GM04503 (cell line): ENCODE data around the gene FGD6.
"Not testable (repeated sequence)": the region's sequence is repeated elsewhere in the genome, so short reads cannot be mapped to it uniquely, and the experiment has no call there.

ENCODE experiments used
- DNase-seq: peaks from one replicate; pipeline ENCODE4 v3.0.0-alpha.2; 2012; ENCODE audit warnings: low read depth

The FGD6 gene

DNA sequence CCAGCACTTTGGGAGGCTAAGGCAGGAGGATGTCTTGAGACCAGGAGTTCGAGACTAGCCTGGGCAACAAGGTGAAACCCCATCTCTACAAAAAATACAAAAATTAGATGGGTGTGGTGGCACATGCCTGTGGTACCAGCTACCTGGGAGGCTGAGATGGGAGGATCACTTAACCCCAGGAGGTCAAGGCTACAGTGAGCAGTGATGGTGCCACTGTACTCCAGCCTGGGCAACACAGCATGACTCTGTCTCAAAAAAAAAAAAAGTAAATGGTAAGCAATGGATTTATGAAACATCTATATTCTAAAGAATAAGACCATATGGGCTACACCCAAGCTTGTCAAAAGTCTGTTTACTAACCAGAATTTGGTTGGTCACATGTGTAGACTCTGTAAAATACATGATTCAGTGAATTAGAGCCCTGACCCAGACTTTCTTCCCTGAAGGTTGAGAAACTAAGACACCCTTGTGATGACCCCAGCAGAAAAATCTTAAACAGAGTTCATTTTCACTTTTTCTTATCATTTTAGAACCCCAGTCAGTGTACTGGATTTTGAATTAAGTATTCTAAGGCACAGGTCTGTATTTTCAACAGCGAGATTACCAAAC, 12.1 kb downstream of the FGD6 start:
- DNase-seq: no peak

DNA sequence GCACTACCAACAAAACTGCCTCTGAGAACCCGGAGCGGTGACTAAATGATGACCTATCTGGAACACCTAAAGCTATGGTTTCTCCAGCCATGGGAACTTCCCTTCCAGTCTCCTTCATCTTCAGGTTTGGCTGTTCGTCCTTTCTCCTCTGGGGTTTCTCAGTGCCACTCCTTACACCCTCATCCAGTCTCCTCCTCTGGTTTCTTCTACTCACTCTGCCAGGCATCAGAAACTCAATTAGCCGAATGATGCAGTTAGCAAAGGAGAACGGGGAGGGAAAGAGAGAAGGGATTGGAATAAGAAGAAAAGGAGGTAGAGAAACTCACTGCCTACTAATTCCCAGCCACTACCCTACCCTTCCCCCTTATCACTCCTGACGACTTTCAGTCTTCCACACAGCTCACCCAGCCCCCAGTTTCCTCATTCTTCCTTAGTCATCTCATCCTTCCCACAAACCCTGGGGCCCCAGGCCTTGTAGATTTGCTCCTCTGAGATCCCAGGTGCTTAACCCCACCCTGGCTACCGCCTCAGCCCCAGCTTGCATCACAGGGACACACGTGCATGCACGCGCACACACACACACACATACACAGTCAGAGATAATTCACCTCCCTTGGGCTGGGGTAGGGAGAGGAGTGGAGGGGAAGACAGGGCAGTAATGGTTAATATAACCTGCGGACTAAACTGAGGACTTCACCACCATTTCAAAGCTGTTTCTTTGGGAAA, 13.0 kb downstream of the FGD6 start:
- DNase-seq: peak; percentile 54

DNA sequence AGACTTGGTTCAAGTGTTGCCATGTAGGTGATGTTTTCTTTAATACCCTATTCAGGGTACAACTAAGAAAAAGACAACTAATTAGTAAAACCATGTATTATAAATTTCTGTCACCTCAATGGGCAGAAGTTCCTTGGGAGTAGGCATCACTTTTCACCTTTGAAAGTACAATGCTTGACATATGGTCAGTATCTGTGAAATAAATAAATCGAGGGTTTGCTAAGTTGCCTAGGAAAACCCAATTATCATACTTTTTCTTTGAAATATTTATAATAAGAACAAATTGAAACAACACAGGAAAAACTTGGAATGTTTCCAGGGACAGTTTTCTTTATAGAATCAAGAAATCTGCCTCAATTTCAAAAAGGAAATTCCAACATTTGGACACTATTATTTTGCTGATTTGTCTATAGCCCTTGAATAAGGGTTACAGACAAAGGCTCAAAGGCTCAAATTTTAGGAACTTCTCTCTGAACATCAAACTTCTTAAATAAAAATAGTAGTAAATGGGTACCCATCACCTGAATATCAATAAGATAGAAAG, 13.7 kb downstream of the FGD6 start:
- no peak for DNase-seq

DNA sequence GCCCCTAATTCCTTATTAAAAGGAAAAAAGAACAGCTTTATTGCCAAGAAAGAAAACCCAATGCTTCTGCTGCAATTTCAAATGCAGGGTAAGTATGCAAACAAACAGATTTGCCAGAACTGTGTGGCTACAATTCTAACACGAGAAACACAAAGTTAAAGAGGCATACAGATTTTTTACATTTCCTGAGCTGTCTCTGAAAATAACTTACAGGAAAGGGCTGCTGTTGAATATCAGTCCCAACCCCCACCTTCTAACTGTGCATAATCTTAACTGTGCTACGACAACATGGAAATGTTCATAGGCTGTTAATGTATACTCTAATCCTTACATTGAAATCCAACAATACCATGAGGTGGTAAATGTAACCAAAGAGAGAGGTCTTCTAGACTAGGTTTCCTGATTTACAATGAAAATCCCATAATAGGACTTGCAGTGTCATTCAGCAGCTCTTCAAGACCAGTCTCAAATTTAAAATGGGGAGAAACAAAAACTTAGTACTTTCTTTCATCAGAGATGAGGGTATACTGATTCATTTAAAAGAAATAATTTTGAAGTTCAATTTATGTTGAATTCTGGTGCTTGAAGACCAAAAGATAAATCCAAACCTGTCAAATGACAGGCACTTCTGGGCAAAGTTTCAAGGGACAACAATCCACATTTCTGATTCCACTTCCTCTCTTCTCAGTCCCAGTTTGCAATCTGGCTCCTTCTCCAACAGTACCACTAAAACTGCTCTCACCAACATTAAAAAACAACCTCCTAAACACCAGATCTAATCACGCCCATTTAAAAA, 14.4 kb downstream of the FGD6 start:
- DNase-seq: no peak

DNA sequence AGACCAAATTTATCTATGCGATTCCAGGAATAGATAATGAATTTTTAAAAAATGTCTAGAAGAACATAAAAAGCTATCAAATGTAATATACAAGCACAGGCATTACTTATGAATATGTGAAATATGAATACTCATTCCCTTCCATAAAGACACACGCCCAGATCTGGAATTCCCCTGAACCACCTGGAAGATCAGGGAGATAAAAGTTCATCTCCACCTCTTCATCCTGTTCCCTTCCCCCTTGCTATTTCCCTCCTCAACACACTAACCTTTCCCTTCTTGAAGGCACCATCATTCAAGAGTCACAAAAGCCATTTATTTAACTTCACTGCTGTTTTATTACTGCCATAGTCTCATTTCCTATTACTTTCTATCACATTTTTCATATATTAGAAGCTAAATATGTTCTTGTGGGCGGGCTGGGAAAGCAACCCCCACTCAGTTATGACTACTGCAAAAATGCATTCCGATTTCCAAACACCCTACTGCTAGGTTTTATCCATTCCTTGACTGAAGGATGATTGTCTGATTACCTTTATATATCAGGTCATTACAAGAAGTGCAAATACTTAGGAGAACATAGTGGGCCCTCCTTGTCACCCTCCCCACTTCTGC, 16.1 kb downstream of the FGD6 start:
- no peak for DNase-seq

DNA sequence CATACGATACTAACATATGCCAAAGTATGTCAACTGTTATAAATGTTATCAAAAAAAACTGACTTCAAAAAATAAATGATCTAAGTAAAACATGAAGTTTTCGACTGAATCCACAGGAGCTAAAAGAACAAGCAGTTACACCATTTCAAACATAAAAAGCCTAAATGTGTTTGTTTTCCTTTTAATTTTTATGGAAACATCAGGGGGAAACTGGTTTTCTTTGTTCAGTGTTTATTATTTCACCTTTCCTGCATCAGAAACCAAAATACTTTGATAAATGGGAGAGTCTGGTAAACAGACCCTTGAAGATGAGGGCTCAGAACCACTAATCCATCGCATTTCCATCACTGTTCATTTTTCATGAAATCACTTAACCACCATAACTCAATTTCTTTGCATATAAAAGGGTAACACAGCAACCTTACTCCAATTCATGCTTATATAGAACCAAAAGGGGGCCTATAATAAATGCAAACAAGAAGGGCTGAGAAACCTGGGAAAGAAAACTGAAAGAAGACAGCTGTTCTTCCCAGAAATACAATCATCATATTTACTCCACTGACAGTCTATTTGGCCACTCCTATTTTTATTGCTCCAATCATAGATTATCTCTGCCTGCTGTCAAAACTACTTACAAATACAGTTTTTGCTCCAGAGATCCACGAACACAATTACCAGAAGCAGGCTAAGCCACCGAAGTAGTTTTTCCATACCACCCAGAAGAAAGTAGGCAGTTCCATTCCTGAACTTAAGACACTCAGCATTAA, 17.0 kb downstream of the FGD6 start:
- no peak for DNase-seq

DNA sequence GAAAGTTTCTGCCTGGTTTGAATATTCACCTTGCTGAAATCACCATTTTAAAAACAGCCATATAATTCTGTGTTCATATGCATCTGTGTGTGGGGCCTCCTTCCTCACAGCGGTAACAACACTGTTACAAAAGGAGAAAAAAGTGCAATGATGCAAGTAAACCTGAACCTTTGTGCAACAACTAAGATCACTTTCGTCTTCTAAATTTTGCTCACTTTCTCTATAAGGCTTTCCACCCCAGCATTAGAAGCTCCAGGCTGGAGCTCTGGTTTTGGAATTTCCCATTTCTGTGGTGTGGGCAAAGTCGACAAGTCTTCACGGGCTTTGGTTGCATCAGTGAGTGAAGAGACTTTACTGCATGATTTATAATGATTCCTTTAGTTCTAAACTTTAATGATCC, 18.4 kb downstream of the FGD6 start:
- no peak for DNase-seq

DNA sequence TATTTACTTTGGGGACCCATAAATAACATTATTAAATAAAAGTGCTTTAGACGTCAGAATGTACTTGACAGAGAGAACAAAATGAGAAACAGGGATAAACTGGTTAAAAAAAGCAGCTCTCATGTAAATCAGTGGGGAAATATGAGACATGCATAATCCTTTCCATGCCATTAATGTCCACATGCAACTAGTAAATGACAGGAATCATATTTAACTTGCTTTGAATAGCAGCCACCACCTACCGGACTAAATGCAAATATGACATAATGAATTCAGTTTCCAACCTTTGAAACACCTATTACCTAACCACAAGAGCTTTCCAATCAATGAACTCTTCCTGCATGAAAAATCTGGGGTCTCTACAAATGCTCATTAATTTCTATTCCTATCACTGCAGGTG, 19.6 kb downstream of the FGD6 start:
- DNase-seq: no peak

DNA sequence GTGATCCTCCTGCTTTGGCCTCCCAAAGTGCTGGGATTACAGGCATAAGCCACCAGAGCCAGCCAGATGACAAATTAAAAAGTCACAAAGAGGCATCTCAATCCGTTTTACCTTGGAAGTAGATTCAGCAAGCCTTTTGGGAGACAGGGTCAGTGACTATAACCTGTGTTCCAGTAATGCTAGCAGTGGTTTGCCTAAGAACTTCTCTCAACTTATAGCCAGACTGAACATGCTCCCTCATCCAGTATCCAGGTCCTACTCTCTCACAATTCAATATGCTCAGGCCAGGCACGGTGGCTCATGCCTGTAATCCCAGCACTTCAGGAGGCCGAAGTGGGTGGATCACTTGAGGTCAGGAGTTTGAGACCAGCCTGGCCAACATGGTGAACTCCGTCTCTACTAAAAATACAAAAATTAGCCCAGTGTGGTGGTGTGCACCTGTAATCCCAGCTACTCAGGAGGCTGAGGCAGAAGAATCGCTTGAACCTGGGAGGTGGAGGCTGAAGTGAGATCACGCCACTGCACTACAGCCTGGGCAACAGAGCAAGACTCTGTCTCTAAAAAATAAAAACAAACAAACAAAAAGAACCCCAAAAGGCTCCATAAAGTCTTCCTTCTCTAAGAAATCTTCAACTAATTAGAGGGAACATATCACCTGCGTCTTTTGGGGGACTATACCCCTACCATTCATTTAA, 20.2 kb downstream of the FGD6 start:
- not testable (repeated sequence) for DNase-seq

DNA sequence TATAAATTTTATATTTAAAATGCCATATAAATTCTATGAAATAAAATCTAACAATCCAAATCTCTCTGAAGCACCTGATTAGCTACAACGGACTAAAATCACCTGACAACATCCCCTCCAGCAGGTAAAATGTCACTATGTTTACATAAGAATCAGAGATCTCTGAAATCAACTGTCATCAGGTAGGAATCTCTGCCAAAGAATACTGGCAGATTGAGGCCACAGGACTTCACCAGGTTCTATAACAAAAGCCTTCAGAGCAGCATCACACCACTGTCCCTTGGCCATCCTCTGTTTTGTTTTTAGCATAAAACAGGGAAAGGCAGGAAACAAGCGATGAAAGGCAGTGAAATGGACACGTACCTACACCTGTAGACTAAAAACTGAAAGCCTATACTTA, 22.1 kb downstream of the FGD6 start:
- no peak for DNase-seq

DNA sequence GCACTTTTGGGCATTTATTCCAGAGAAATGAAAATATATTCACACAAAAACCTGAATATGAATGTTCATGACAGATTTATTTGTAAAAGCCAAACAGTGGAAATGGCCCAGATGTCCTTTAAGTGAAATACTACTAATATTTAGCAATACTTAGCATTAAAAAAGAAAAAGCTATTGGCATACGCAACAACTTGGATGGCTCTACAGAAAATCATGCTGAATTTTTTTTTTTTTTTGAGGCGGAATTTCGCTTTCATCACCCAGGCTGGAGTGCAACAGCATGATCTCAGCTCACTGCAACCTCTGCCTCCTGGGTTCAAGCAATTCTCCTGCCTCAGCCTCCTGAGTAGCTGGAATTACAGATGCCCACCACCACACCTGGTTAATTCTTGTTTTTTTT, 24.1 kb downstream of the FGD6 start:
- DNase-seq: no peak

DNA sequence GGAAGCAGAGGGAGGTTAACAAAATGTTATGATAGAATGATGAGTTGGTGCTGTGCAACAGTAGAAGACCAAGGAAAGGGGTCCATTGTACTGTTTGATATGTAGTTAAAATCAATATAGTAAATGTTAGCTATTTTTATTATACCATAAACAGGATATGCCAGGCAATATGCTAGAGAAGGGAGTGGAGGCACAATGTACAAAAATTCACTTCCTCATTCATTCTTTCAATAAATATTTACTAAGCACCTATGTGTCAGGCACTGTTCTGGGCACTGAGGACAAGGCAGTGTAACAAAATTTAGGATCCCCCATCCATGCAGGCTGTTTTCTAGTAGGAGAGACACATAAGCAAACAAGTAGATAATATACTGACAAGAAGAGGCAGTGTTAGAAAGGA, 25.0 kb downstream of the FGD6 start:
- DNase-seq: no peak

DNA sequence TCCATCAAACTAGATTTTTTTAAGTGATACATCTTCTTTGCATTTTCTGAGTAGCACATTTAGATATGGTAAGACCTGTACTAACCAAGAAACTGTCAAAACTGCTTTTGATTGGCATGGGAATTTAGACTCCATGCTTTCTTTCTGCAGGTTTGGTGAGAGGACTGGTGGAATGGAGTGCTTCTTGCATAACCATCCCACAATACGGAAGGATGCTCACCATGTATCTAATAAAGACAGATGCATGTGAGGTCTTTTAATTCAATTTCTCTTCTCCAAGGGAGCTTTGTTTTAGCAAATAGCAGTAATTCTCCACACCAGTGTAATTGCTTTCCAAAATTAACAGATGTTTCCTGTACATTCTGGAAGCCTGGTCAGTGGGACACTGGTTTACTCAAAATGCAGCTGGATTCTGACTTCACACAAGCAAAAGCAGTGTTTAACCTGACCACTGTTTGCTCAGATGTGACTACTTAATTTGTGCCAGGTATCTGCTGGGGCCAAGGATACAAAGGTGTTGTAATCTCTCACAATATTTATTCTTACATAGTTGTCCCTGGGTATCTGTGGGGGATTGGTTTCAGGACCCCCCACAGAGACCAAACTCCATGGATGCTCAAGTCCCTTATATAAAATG, 26.1 kb downstream of the FGD6 start:
- DNase-seq: no peak

DNA sequence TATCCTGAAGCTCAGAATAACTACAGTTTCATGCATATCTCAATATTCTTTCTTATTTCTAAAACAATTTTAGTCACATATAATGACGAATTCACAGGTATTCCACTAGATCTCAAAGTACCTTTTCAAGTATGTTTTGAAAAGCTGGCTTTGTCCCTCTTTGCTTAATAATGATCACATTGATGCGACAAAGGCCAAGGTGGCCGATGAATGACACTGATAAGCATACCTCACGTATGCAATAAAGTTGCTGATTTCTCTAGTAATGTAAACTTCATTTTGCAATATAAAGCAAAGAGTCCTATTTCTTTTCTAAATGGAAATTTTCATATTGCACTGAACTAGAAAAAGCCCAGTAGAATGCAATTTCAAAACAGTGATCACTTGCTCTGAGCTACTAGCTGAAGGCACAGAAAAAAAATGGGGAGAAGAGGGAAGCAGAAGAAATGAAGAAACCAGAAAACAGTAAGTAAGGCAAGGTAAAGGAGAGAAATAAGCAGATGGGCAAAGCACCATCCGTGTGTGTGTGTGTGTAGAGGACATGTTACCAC, 29.3 kb downstream of the FGD6 start:
- DNase-seq: no peak

DNA sequence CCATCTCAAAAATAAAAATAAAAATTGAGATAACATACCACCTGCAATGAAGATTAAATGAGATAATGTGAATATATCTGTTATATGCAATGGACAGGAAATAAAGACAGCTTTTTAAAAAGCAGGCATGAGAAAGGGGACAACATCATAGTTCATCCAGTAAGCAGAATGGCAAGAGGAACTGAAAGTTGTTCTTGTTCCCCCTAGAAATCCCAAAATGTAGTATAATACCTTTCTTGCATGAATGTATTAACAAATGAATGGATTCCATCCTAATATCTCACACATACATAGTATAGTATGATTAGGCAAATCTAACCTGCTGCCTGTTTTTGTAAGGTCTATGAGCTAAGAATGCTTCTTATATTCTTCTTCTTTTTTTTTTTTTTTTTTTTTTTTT, 31.4 kb downstream of the FGD6 start:
- no peak for DNase-seq

DNA sequence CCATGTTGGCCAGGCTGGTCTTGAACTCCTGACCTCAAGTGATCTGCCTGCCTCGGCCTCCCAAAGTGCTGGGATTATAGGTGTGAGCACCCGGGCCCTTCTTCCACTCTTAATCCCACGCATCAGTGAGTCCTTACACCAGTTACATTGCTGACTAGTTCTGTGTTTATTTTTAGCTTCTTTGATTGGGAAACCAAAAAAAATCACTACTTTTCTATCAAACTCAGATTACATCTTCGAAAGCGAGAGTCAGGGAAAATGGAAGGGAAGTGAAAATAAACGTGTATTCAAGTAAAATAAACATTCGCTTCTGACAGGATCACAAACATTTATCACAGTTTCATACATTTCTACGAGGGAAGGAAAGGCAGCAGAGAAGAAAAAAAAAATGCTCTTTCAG, 32.2 kb downstream of the FGD6 start:
- no peak for DNase-seq

DNA sequence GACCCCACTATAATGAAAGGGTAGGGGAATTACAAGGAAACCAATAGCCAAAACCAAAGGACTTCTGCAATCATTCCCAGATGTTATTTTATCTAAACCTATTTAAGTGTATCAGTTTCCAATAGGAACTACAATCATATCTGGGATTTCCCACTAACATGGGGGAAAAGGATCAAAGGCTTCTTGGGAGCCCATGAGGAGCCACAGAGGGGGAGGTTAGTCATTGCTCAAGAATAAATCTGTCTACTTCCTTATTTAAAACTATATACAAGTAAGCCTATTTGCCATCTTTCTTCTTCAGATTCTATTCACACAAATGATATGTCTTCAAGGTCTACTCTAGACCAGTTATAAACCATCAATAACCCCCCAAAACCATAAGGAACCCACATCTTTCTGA, 33.1 kb downstream of the FGD6 start:
- no peak for DNase-seq

DNA sequence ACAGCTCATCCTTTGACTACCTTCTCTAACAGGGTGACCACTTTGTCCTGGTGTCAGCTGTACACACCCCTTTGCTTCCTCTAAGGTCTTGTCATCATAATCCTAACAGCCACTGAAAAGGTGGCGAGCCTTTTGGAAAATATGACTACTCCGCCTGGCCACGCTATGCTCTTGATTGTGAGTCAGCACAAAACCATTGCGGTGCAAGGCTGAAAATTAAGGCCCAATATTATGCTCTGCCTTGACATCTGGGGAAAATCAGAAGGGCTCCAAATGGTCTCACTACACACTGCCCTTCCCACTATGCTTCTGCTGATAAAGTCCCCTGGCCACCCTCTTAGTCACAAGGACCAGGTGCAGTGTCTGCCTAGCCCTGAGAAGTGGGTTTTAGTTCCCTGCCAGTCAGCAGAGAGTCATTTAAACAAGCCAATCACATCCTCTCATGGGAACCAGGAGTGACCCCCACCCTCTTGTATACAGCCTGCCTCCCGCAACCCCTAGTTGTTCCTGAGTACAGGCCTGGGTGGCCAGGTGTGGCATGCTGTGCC, 34.3 kb downstream of the FGD6 start:
- no peak for DNase-seq

DNA sequence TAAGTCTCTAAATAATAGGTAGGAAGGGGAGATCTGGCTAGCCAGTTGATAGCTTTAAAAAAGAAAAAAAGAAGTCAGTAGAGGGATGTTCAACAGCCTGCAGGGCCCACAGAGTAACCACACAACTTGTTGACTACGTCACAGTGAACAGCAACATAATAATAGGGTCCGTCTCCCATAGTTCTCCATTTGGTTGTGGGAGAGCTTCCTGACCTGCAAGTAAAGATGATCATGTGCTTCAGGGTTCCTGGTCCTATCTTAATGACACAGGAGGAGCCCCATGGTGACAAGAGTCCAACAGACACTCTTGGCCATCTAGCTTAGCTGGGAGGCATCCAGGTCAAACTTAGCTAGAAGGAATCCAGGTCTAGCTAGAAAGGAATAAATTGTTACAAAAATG, 36.2 kb downstream of the FGD6 start:
- no peak for DNase-seq

DNA sequence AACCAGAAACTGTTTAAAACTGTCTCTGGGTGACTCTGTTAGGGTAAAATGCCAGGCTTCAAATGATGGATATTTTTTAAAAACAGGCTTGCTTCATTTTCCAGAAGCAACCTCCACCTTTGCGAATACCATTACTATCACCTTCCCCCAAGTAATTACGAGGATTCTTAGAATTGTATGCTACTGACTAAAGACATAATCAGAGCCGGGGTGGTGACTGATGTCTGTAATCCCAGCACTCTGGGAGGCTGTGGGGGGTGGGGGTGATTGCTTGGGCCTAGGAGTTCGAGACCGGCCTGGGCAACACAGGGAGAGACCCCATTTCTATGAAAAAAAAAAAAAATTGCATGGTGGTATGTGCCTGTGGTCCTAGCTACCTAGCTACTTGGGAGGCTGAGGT, 38.3 kb downstream of the FGD6 start:
- no peak for DNase-seq
